Muscle layer of colon (tissue), 2 donors: Measurements from ENCODE around the gene ERBB4.
"Not testable (repeated sequence)": the region's sequence is repeated elsewhere in the genome, so short reads cannot be mapped to it uniquely, and the experiment has no call there.

Source experiments
- H3K27ac ChIP-seq: one replicate; pipeline ENCODE4 v1.7.0; 2013; ENCODE audit warnings: low read depth, mild to moderate bottlenecking, low read length, moderate library complexity
- H3K27me3 ChIP-seq, 2 donors: one replicate each; pipeline ENCODE4 v1.7.0; 2013; ENCODE audit warnings: low read length in 2 of 2, mild to moderate bottlenecking in 2 of 2; ENCODE audit not compliant: insufficient read depth in 2 of 2, control insufficient read depth in 1 of 2
- H3K36me3 ChIP-seq: one replicate; pipeline ENCODE4 v1.7.0; 2013; ENCODE audit warnings: mild to moderate bottlenecking, low read length; ENCODE audit not compliant: insufficient read depth
- H3K4me1 ChIP-seq: one replicate; pipeline ENCODE4 v1.7.0; 2013; ENCODE audit warnings: mild to moderate bottlenecking, low read length; ENCODE audit not compliant: insufficient read depth
- H3K4me3 ChIP-seq, 2 donors: one replicate each; pipeline ENCODE4 v1.7.0; 2013; ENCODE audit warnings: low read length in 2 of 2, low read depth in 1 of 2, mild to moderate bottlenecking in 1 of 2, moderate library complexity in 1 of 2
- H3K9ac ChIP-seq: one replicate; pipeline ENCODE4 v1.7.0; 2013; ENCODE audit warnings: low read length
- H3K9me3 ChIP-seq: one replicate; pipeline ENCODE4 v1.7.0; 2013; ENCODE audit warnings: mild to moderate bottlenecking, low read length
- donor health status: abdominal sarcoma.
- donor health status: Adenocarcinoma of cecum.

ERBB4 gene

DNA sequence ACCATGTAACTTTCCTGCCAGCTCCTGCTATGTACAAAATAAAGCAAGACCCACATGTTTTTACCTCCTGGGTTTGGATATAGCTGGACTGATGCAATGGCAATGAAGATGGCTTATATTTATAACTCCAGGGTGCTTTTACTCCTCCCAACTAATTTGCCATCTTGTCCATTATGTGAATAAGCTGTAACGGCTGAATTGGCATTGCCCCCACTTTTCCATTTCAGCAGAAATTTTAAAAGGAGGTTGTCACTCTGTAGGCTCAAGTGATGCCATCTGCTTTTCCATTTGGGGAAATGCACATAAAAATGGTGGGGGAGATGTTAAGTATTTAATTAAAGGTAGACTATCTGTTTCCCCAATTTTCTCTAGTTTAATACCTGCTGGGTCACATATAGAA lies 345.5 kb downstream of the ERBB4 start:
- no peaks in the 10 kb centered on the region for H3K9me3 ChIP-seq
- no peaks in the 10 kb centered on the region for H3K27me3 ChIP-seq
- no peaks in the 10 kb centered on the region for H3K4me1 ChIP-seq
- H3K36me3 ChIP-seq = no peaks in the 10 kb centered on the region
- no peak overlapping the region for H3K9ac ChIP-seq
- H3K27ac ChIP-seq = no peak overlapping the region
- no peak overlapping the region for H3K4me3 ChIP-seq

DNA sequence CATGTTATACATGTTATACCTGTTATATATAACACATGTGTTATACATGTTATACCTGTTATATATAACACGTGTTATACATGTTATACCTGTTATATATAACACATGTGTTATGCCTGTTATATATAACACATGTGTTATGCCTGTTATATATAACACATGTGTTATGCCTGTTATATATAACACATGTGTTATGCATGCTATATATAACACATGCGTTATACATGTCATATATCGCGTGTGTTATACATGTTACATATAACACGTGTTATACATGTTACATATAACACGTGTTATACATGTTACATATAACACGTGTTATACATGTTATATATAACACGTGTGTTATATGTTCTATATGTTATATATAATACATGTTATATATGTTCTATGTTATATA lies 347.2 kb downstream of the ERBB4 start:
- not testable (repeated sequence) for H3K4me1 ChIP-seq, H3K27ac ChIP-seq, H3K36me3 ChIP-seq, H3K27me3 ChIP-seq, H3K9me3 ChIP-seq, H3K9ac ChIP-seq, H3K4me3 ChIP-seq

DNA sequence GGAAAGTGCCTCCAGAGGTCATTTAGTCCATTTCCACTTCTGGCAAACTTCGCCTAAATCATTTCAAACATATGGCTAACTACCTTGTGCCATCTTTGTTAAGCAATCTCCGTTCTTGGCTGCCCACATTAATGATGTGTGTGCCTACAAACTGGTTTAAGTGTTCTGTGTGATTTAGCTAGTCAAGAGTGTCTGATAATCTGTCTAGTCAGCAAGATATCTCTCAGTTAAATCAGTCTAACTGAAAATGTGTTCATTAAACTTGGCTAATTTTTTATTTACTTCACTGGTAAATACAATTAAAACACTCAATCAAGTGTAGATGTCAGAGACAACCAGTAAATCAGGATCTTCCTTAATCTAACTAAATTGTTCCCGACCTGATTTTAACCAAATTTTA lies 352.4 kb downstream of the ERBB4 start:
- no peaks in the 10 kb centered on the region for H3K27me3 ChIP-seq
- H3K4me1 ChIP-seq = no peaks in the 10 kb centered on the region
- no peaks in the 10 kb centered on the region for H3K9me3 ChIP-seq
- H3K36me3 ChIP-seq = no peaks in the 10 kb centered on the region
- no peak overlapping the region for H3K4me3 ChIP-seq
- H3K9ac ChIP-seq = no peak overlapping the region
- H3K27ac ChIP-seq = no peak overlapping the region

DNA sequence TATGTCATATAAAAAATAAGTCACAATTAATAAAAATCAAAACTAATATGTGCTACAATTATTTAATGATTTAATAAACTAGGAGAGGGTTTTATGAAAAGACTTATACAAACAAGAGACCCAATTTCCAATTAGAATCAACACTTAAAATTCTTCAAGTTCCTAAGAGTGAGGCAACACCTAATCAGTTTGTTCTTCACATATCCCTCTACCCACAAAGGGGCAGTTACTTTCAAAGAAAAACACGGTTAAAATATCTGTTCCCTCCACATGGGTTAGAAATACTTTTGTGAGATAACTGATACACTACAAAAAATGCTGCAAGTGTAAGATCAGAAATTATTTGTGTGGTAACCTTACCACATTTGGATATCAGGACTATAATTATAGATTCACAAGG lies 357.0 kb downstream of the ERBB4 start:
- Histone ChIP-seq H3K4me3 (no peak overlapping the region), H3K27ac (no peak overlapping the region), H3K4me1 (no peaks in the 10 kb centered on the region), H3K9ac (no peak overlapping the region), H3K9me3 (no peaks in the 10 kb centered on the region), H3K27me3 (no peaks in the 10 kb centered on the region), H3K36me3 (no peaks in the 10 kb centered on the region)

DNA sequence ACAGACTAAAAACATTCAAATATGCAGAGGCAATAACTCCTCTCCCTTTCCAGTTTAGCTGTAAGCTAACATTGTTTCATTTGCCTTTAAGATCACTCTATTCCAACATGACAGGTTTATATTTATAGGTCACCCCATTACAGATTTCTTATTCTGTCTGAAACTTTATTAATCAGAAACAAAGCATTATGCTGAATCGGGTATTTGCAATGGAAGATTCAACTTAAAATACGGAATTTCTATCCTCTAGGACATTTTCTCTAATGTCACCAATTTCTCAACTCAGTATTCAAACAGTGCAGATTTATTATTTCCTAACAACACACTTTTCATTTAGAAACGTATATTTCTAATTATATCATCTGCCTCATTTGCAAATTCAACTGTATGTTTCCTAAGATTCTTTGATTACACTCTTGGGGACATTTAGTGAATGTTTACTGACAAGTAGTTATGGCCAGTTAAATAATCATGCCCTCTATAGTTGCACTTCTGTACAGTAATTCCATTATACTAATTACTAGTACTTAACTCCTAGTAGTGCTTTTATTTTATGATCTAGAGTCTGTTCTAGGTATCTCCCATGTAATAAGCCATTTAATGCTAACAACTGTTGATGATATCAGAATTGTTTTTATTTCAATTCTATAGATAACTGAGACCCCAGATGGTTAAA lies 358.1 kb downstream of the ERBB4 start:
- Histone ChIP-seq H3K27me3 (no peaks in the 10 kb centered on the region), H3K9ac (no peak overlapping the region), H3K27ac (no peak overlapping the region), H3K4me3 (no peak overlapping the region), H3K36me3 (no peaks in the 10 kb centered on the region), H3K9me3 (no peaks in the 10 kb centered on the region), H3K4me1 (no peaks in the 10 kb centered on the region)

DNA sequence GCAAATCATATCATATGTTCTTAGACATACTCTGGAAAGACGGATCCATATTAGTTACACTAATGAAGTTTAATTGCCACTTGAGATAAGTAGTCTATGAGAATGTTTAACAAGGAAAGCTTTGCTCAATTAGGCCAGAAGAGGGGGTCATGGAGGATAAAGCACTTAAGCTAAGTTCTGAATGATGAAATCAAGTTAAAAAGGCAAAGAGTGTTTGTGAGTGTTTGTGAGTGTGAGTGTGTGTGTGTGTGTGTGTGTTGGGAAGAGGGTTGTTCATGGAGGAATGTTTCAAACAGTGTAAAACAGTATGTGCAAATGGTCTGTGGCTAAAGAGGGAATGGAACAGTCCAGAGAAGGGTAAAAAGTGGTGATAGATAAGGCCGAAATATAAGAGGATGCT lies 360.9 kb downstream of the ERBB4 start:
- no peak overlapping the region for H3K4me3 ChIP-seq
- no peaks in the 10 kb centered on the region for H3K9me3 ChIP-seq
- H3K9ac ChIP-seq = no peak overlapping the region
- H3K36me3 ChIP-seq = no peaks in the 10 kb centered on the region
- H3K4me1 ChIP-seq = no peaks in the 10 kb centered on the region
- H3K27ac ChIP-seq = no peak overlapping the region
- H3K27me3 ChIP-seq = no peaks in the 10 kb centered on the region

DNA sequence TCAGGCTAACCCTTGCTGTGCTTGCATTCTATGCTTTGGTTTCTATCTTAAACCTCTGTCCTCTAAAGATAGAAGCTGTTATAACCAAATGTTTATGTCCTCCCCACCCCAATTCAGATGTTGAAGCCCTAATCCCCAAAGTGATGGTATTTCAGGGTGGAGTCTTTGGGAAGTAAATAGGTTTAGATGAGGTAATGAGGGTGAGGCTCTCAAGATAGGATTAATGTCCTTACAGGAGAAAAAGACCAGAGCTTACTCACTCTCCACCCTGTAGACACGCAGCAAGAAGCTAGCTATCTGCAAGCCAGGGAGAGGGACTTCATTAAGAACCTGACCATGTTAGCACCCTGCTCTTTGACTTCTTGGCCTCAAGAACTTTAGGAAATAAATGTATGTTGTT lies 362.5 kb downstream of the ERBB4 start:
- no peak overlapping the region for H3K27ac ChIP-seq
- H3K9ac ChIP-seq = no peak overlapping the region
- H3K9me3 ChIP-seq = no peaks in the 10 kb centered on the region
- no peaks in the 10 kb centered on the region for H3K4me1 ChIP-seq
- H3K36me3 ChIP-seq = no peaks in the 10 kb centered on the region
- no peak overlapping the region for H3K4me3 ChIP-seq
- no peaks in the 10 kb centered on the region for H3K27me3 ChIP-seq

DNA sequence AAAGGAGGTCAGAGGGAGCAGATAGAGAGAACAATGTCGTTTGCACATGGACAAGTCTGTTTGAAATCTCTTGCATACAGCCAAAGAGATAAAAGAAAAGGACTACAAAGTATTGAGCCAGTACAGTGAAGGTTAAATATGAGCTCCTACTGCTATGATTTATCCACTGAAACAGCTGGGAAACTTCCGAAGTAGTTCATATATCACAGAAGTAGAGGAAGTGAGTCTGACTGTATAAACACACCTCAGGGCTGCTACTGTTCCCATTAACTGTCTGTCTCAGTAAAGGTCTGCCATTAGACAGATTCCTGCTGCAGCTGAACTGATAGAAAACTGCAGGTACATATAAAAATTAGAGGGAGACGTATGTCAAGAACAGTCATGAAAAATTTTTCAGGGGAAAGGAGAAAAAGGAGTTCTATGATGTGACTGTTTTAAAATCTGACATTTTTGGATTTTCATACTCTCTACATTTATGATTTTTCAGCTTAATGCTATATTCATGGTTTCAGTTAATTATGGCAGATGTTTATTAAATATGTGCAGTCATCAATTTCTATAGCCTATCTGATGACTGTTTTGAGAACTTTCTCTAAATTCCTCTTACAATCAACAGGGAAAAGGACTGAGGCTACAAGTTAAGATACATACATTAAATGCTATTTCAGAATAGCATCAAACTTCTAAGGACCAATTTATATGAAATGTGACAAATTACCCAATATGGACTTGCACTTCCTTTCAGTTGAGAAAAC lies 364.7 kb downstream of the ERBB4 start:
- Histone ChIP-seq H3K27me3 (no peaks in the 10 kb centered on the region), H3K9me3 (no peaks in the 10 kb centered on the region), H3K9ac (no peak overlapping the region)

DNA sequence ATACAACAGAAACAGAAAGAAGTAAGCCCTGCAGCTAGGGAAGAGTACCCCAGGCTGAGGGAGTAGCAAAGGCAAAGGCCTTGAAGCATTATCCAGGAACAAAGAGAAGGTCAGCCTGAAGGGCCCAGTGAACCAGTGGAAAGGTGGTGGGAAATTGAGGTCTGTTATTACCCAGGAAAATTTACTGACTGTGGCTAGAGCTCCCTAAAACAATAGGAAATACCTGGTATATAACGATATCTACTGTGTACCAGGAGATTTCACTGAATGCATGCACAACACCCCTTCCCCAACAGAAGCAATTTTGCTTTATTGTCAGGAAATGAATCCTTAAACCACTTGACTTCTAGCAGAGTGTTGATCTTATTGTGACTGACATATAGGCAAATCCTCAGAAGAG lies 365.3 kb downstream of the ERBB4 start:
- Histone ChIP-seq H3K9me3 (no peaks in the 10 kb centered on the region), H3K27me3 (no peaks in the 10 kb centered on the region), H3K4me1 (no peaks in the 10 kb centered on the region), H3K4me3 (no peak overlapping the region), H3K27ac (no peak overlapping the region), H3K36me3 (no peaks in the 10 kb centered on the region), H3K9ac (no peak overlapping the region)

More for the DNA sequence above, 364.7 kb downstream of the ERBB4 start:
- H3K36me3 ChIP-seq = no peaks in the 10 kb centered on the region
- no peaks in the 10 kb centered on the region for H3K4me1 ChIP-seq
- H3K27ac ChIP-seq = no peak overlapping the region
- no peak overlapping the region for H3K4me3 ChIP-seq

DNA sequence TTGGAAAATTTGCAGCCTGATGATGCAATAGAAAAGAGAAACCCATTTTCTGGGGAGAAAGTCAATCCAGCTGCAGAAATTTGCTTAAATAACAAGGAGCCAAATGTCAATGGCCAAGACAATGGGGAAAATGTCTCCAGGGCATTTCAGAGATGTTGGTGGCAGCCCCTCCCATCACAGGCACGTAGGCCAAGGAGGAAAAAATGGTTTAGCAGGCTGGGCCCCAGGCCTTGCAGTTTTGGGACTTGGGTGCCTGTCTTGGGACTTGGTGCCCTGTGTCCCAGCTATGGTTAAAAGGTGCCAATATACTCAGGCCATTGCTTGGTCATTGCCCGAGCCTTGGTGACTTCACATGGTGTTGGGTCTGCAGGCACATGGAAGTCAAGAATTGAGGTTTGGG lies 368.2 kb downstream of the ERBB4 start:
- no peaks in the 10 kb centered on the region for H3K27me3 ChIP-seq
- no peaks in the 10 kb centered on the region for H3K9me3 ChIP-seq
- no peaks in the 10 kb centered on the region for H3K36me3 ChIP-seq
- H3K27ac ChIP-seq = no peak overlapping the region
- no peak overlapping the region for H3K9ac ChIP-seq
- no peaks in the 10 kb centered on the region for H3K4me1 ChIP-seq
- H3K4me3 ChIP-seq = no peak overlapping the region

DNA sequence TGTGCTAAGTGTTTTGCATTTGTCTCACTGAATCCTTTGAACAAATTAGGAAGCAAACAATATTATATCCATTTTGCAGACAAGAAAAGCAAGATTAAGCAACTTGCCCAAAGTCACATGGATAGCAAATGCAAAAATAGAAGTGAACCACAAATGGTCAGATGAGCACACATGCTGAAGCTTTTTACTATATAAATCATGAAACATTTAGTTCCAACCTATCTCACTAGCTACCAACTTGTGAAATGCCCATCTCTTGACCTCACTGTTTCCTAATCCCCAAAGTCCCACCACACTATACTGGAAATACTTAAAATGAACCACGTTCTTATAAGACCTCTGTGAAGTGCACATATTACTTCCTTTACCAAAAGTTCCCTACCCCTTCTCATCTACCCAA lies 380.5 kb downstream of the ERBB4 start:
- no peak overlapping the region for H3K4me3 ChIP-seq
- no peak overlapping the region for H3K27ac ChIP-seq
- no peaks in the 10 kb centered on the region for H3K27me3 ChIP-seq
- no peaks in the 10 kb centered on the region for H3K36me3 ChIP-seq
- no peak overlapping the region for H3K9ac ChIP-seq
- no peaks in the 10 kb centered on the region for H3K4me1 ChIP-seq
- H3K9me3 ChIP-seq = no peaks in the 10 kb centered on the region

DNA sequence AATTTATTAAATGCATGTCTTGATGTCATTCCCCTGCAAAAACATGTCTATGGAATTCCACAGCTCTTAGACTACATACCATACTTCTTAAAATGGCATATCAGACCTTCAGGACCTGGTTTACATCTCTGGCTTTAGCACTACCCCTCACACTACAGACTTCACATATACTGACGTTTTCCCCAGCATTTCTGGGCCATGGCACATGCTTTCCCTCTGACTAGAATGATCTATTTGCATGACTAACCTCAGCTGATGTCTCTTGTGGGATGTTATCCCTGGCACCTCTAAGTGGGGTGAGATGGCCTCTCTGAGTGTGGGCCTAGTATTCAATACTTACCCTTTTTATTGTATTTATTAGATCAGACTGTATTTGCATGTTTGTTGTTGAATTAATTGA lies 381.6 kb downstream of the ERBB4 start:
- no peaks in the 10 kb centered on the region for H3K36me3 ChIP-seq
- no peak overlapping the region for H3K4me3 ChIP-seq
- no peak overlapping the region for H3K9ac ChIP-seq
- H3K27me3 ChIP-seq = no peaks in the 10 kb centered on the region
- no peaks in the 10 kb centered on the region for H3K4me1 ChIP-seq
- no peaks in the 10 kb centered on the region for H3K9me3 ChIP-seq
- H3K27ac ChIP-seq = no peak overlapping the region
